Fibroblast of pulmonary artery (primary cell): ENCODE measurements around the gene SYMPK.
A peak's percentile ranks its signal among the peaks of the same experiment; 100 is the strongest.

Source experiments
- DNase-seq: peaks from one replicate; pipeline ENCODE4 v3.0.0-alpha.2; 2010; ENCODE audit warnings: low read depth
- H3K4me3 ChIP-seq: replicated peaks from 2 replicates; pipeline ENCODE4 v1.5.1; 2011; ENCODE audit warnings: low read depth, mild to moderate bottlenecking, control low read depth, low read length, moderate library complexity
- TF ChIP-seq, protein P1 (sequence below): IDR thresholded peaks from 2 replicates; pipeline ENCODE4 v1.5.1; 2011; ENCODE audit warnings: mild to moderate bottlenecking, control low read depth, low read length, inconsistent platforms; ENCODE audit errors: missing control alignments

SYMPK gene

DNA sequence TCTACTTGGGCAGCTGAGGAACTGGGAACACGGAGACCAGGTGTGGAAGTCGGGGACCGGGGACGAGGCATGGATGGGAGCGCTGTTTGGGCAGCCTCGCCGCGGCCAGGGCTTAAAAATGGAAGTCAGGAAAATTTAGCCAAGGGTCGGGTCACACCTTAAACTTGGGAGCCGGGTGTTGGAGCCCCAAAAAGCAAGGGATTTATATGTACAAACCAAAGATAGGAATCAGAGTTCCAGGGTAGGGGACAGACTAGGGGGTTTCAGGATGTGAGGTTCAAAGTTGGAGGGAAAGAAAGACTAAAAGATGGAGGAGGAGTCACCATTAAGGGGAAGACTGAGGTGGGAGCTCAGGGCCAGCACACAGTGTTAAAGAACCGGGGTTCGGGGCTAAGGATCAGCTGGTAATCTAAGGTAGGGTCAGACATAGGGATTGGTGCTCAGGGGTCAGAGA is 1.7 kb upstream of the SYMPK start:
- TF ChIP-seq, protein P1, sequence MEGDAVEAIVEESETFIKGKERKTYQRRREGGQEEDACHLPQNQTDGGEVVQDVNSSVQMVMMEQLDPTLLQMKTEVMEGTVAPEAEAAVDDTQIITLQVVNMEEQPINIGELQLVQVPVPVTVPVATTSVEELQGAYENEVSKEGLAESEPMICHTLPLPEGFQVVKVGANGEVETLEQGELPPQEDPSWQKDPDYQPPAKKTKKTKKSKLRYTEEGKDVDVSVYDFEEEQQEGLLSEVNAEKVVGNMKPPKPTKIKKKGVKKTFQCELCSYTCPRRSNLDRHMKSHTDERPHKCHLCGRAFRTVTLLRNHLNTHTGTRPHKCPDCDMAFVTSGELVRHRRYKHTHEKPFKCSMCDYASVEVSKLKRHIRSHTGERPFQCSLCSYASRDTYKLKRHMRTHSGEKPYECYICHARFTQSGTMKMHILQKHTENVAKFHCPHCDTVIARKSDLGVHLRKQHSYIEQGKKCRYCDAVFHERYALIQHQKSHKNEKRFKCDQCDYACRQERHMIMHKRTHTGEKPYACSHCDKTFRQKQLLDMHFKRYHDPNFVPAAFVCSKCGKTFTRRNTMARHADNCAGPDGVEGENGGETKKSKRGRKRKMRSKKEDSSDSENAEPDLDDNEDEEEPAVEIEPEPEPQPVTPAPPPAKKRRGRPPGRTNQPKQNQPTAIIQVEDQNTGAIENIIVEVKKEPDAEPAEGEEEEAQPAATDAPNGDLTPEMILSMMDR = no peak
- no peak overlapping the region for H3K4me3 ChIP-seq
- no peak for DNase-seq

DNA sequence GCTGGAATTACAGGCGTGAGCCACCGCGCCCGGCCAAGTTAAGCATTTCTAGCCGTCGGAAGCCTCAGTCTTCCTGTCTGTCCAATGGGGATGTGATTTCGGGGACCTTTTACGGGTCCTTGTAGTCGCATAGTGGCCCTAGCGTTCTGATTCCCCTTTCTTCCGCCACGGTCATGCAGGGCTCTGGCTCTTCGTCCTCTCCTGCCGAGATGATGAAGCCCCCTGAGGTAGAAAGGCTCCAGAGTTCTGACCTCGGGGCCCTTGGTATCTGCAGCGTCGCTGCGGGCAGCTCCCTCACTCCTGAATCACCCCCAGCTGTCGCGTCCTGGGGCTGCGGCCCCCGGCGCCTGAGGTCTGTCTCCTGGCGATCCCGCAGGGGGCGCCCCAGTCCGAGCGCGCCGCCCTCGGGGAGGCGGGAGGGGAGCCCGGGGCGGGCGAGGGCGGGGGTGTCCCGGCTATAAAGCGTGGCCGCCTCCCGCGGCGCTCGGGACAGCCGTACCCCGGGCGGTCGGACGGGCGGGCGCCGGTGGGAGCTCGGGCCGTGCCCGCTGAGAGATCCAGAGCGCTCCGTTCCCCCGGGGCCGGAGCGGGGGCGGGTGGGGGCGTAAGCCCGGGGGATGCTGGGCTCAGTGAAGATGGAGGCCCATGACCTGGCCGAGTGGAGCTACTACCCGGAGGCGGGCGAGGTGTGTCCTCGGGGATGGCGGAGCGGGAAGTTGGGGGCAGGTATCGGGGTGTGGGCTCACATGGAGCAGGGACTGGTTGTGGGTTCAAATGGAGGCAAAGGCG is 1.1 kb upstream of the SYMPK start, which contains the start of gene FOXA3:
Gene FOXA3 (plus strand): TSS at position 487 of the 789 bp plus-strand sequence. CDS start 131 bp downstream, at position 618.
- TF ChIP-seq, protein P1 = peak; percentile 28
- H3K4me3 ChIP-seq = peak within 1 kb of the TSS; percentile 67
- DNase-seq = peak; percentile 25

DNA sequence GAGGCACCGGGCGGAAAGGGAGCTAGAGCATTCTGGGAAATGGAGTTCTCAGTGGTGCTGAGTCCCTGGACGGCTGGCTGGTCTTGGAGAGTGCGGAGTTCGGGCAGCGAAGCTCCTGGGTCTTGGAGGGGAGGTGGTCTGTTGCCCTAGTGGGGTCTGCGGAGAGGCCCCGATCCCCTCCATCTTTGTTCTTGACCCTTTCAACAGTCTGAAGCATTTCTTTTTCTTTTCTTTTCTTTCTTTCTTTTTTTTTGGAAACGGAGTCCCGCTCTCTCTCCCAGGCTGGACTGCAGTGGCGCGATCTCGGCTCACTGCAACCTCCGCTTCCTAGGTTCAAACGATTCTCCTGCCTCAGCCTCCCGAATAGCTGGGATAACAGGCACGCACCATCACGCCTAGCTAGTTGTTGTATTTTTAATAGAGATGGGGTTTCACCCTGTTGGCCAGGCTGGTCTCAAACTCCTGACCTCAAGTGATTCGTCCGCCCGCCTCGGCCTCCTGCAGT is 440 bp upstream of the SYMPK start:
- TF ChIP-seq, protein P1 = no peak
- no peak for DNase-seq
- H3K4me3 ChIP-seq = peak overlapping the region; percentile 67

GRCh38 chr19:45862271-45862563 is 730 bp downstream of the SYMPK start:
- DNase-seq = no peak
- TF ChIP-seq, protein P1 = no peak
- H3K4me3 ChIP-seq = peak overlapping the region; percentile 67

- no peak for DNase-seq
- no peak overlapping the region for H3K4me3 ChIP-seq
- TF ChIP-seq, protein P1 = no peak
Observed at GRCh38 chr19:45860359-45861259, 2.3 kb downstream of the SYMPK start.

- TF ChIP-seq, protein P1 = no peak
- no peak overlapping the region for H3K4me3 ChIP-seq
- no peak for DNase-seq
Observed at GRCh38 chr19:45854167-45854778, 8.7 kb downstream of the SYMPK start.
